Measurements from ENCODE around the gene PTCSC3.
"Not testable (repeated sequence)": the region's sequence is repeated elsewhere in the genome, so short reads cannot be mapped to it uniquely, and the experiment has no call there.

The PTCSC3 gene

DNA sequence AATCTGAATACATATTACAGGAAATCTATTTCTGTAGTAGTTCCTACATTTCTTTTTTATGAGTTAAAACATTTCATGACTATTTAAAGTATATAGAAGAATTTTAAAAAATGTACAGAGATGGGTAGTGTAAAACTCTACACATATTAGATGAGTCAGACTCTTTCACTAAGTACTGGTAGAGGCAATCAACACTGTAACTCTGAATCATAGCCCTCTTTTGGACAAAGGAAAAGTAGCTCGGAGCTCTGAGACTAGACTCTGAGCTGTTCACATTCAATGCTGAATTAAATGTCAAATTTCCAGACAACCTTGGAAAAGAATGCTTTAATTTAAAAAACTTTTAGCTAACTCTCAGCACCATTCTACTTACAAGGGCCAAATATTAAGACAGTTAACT lies 3.4 kb downstream of the PTCSC3 start:
- no peak for DNase-seq (ENCODE audit: low spot score)

DNA sequence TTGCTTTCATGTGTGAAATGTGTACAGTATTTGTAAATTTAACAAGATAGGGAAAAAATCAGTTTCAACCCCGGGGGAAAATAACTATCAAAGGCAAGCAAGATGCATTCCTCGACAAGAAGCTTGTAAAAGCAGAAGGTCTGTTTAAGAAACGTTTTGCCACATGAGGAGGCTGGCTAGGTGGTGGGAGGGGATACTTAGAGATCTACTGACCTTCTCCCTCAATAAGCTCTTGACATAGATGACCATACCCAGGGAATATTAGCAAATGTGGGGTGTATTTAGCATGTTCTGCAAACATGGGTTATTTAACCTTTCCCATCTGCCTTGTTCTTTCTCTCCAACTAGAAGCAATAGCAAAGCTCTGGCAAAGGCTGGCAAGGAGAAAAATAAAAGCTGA lies 4.9 kb downstream of the PTCSC3 start:
- no peak for DNase-seq (ENCODE audit: low spot score)

DNA sequence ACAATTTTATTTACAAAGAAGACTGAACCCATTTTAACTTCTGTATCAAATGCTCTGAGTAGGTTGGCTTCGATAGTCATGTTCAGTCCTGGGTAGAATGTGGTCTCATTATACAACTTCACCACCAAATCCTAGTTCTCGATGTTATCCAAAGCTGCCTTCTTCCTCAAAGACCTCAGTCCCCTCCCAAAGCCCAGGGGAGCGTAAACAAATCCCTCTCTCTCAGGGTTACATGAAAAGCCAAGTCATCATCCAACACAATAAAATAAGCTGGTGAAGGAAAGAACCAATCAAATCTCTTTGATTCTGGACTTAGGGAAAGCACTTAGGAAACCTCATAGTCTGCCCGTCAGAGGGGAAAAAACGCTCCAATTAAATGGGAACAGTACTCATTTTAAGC lies 9.1 kb downstream of the PTCSC3 start:
- DNase-seq (ENCODE audit: low spot score) = no peak

DNA sequence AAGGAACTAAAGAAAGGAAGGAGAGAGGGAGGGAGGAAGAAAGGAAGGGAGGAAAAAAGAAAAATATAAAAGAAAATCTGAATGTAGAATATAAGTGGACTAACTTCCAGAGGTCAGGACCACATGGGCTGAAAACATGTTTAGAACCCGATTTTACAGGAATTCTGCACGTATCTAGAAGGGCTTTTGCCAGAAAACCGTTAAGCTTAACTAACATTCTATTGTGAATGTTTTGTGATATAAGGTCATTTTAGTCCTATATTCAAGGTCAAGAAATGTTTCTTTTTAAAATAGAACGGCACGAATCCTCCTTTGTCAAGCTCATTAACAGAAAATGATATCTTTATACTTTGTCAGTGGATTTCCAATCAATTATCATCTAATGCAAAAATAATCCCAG lies 13.1 kb downstream of the PTCSC3 start:
- no peak for DNase-seq (ENCODE audit: low spot score)

DNA sequence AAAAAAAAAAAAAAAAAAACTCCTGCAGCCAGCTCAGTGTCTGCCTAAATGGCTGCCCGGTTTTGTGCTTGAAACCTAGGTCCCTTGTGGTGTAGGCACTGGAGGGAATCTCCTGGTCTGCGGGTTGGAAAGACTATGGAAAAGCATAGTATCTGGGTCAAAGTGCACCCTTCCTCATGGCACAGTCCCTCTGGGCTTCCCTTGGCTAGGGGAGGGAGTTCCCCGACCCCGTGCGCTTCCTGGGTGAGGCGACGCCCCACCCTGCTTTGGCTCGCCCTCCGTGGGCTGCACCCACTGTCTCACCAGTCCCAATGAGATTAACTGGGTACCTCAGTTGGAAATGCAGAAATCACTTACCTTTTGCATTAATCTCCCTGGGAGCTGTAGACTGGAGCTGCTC lies 14.3 kb downstream of the PTCSC3 start:
- DNase-seq (ENCODE audit: low spot score) = no peak

DNA sequence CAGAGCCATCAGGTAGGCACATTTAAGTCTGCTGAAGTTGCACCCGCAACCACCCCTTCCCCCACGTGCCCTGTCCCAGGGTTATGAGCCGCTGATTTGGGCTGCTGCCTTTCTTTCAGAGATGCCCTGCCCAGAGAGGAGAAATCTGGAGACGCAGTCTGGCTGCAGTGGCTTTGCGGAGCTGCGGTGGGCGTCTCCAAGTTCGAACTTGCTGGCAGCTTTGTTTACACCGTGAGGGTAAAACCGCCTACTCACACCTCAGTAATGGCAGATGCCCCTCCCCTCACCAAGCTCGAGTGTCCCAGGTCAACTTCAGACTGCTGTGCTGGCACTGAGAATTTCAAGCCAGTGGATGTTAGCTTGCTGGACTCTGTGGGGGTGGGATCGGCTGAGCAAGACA lies 14.7 kb downstream of the PTCSC3 start:
- DNase-seq (ENCODE audit: low spot score) = no peak

DNA sequence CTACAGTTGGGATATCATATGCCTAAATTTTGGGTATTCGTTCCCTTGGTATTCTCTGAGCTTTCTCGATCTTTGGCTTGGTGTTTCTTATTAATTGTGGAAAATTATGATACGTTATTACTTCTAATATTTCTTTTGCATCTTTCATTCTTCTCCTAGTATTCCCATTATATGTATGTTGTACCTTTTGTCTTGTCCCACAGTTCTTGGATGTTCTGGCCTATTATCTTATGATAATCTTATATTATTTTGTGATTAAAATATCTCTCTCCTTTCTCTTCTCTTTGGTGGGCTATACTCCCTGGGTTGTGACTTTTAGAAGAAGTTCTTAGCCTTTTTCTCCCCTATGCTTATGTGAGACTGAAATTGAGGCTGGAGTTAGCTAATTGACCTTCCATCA lies 25.2 kb downstream of the PTCSC3 start:
- no peak for DNase-seq (ENCODE audit: low spot score)

DNA sequence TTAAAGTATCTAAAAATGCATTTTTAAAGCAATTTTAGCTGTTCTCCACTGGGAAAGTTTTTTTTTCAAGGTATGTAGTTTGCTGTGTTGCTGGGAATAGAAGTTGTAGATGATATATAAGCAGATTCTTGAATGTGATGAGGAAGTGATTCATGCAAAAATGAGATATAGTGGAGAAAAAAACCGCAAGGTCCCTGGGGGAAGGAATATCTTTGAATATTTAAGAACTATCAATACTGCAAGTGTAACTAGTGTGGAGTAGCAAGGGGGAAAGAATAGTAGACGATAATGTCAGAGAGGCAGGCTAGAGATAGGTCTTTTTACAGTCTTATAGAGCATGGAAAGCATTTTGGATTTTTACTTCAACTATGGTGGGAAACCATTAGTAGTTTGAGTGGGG lies 42.5 kb downstream of the PTCSC3 start:
- DNase-seq (ENCODE audit: low spot score) = no peak

DNA sequence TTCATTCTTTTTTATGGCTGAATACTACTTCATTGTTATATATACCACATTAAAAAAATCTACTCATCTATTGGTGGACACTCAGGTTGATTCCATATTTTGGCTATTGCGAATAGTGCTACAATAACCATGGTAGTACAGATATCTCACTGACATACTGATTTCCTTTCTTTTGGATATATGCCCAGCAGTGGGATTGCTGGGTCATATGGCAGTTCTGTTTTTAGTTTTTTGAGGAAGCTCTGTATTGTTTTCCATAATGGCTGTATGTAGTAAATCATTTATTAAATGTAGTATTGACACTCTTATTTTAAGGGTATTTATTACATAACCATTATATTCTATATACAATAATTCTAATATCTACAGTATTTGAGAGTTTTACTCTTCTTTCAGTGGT lies 43.7 kb downstream of the PTCSC3 start:
- DNase-seq (ENCODE audit: low spot score) = no peak

DNA sequence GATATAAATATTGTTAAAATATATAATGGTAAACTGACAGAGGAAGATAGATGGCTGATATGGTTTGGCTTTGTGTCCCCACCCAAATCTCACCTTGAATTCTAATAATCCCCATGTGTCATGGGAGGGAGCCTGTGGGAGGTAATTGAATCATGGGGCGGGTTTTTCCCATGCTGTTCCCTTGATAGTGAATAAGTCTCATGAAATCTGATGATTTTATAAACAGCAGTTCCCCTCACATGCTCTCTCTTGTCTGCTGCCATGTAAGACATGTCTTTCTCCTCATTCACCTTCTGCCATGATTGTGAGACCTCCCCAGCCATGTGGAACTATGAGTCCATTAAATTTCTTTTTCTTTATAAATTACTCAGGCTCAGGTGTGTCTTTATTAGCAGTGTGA lies 46.3 kb downstream of the PTCSC3 start:
- DNase-seq (ENCODE audit: low spot score) = no peak

DNA sequence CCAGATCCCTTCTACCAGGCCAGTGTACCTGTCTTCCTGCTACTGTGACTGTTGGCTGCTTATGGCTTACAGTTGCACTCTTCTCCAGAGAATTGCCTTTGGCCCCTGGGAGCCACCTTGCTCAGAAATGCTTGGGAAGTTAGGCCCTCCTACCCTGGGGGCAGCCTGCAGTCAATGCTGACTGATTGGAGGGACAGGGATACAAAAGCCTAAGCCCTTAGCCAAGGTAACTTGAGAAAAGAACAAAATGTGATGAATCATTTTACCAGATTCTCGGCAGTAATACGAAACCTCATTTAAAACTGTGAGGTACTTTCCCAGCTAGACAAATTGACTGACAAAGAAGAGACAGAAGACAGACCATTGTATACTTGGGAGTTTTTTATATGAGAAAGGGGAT lies 47.3 kb downstream of the PTCSC3 start:
- DNase-seq (ENCODE audit: low spot score) = no peak

DNA sequence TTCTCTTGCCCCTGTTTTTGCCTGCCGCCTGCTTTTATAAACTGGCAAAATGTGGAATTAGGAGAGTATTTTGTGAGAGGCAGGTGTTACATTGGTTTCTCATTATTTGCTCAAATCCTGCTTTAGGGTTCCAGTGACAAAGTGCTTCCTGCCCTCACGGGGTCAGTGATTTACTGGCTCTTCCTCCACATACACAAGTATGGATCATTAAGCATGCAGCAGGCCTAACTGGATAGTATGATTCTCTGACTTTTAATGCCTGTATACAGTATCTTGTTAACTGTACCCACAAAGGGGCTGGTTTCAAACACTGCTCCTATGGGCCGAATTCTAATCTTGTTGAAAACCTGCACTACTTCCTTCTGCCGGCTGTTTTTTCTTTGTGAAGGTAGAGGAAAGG lies 63.2 kb downstream of the PTCSC3 start:
- no peak for DNase-seq (ENCODE audit: low spot score)

DNA sequence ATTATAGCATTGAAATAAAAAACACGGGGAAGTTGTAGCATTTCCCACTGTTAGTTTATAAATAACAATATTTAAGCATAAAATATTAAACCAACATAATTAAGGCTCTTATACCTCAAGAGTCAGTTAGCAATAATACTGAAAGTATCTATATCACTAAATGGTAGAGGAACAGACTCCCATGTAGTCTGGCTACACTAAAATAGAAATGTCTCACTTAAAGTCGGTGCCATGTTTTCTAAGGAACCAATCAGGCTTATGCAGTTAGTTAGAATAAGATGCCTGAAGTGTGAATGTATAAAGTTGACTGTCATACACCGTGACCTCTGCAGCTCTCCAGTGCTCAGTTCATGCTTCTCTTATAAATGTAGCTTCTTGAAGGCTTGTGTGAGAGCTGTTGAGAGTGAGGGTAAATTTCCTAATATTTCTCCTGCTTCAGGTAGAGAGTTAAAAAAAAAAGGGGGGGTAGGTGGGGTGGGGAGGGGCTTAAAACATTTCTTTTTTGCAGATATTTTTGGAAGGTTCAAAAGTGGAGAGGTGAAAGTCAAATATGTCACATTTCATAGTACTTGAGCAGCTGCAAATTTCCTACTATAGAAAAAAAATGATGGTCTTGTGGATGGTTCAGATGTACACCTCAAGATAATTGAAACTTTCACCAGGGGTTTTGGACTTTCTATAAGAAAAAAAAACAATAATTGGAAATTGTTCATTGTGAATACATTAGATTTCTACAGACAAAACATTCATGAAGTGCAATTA lies 64.5 kb downstream of the PTCSC3 start:
- DNase-seq (ENCODE audit: low spot score) = no peak

DNA sequence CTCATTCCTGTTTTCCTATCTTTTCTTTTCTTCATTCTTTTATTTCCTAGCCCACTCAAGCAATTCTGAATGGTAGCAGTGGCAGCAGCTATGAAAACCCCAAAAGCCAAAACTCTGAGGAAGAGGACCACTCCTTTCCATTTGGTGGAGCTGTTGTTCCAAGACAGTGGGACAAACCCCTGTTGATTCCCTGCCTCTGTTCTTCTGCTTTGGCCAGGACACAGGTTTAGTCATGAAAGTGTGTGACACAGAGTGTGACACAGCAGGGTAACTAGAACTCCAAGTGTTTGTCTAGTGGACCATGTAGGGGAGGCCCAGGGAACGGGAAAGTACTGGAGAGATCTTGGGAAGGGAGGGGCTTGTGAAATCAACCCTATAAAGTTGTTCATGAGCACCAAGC lies 71.1 kb downstream of the PTCSC3 start:
- DNase-seq (ENCODE audit: low spot score) = no peak

DNA sequence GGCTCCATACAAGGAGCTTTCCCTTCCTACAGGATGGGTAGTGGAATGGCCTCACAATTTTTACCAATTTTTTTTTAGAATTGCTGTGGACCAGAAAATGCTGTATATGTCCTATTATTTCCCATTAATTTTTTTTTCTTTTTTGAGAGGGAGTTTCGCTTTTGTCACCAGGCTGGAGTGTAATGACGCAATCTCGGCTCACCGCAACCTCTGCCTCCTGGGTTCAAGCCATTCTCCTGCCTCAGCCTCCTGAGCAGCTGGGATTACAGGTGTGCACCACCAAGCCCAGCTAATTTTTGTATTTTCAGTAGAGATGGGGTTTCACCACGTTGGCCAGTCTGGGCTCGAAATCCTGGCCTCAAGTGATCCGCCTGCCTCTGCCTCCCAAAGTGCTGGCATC lies 72.3 kb downstream of the PTCSC3 start:
- not testable (repeated sequence) for DNase-seq (ENCODE audit: low spot score)

DNA sequence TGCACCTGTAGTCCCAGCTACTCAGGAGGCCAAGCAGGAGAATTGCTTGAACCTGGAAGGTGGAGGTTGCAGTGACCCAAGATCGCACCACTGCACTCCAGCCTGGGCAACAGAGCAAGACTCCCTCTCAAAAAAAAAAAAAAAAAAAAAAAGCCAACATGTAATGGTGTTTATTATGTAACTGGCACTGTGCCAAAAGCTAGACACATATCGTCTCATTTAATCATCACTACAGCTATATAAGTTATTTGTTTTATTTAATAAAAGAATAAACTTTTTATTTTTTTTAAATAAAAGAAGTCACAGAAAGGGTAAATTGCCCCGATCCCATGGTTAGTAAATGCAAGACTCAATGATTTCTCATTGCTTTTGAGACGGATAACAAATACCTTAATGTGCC lies 76.9 kb downstream of the PTCSC3 start:
- no peak for DNase-seq (ENCODE audit: low spot score)

DNA sequence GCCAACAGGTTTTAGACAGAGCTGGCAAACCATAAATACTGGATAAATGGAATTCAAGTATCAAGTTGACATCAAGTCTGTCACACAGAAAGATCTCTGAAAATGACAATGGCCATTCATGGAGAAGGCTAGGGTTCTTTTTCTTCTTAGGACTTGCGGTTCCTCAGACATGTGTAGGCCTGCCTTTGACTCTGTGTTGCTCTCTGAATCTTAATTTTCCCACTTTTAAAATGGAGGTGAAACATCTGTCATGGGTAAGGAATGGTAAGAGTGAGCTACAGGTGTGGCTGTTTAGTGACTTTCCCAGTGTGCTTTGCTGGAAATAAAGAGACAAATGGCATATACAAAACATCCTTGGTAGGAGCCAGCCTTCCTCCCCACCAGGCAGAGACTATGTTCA lies 79.2 kb downstream of the PTCSC3 start:
- DNase-seq (ENCODE audit: low spot score) = no peak

DNA sequence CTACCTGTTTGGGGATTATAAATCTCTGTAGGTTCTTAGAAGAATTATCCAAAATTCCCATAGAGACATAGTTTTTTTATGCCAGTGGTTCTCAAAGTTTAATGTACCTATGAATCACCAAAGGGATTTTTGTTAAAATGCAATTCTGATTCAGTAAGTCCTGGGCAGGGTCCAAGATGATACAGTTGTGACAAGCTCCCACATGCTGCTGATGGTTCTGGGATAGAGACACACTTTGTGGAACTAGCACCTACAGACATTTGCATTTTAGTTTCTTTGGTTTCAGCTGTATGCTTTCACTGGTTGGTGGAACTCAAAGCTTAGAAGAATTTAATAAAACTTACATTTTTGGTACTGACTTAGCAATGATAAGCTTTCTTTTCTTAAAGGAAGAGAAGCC lies 80.4 kb downstream of the PTCSC3 start:
- DNase-seq (ENCODE audit: low spot score) = no peak

DNA sequence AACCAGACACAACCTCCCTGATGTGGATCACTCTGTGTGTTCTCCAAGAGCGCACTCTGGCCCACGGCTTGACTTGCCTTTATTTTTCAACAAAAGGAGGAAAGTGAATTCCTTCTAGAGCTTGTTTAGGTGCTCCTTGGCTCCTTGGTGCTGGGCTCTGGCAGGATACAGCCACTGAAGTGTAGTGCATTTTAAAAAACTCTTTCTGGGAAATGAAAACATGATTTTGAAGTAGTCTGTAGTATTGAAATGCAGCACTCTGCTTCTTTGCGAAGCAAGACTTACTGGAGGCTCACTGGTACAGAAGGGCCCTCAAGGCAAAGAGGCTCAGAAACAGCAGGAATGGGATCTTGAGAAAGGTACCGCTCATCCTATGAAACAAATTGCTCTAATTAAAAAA lies 81.6 kb downstream of the PTCSC3 start:
- DNase-seq (ENCODE audit: low spot score) = no peak

DNA sequence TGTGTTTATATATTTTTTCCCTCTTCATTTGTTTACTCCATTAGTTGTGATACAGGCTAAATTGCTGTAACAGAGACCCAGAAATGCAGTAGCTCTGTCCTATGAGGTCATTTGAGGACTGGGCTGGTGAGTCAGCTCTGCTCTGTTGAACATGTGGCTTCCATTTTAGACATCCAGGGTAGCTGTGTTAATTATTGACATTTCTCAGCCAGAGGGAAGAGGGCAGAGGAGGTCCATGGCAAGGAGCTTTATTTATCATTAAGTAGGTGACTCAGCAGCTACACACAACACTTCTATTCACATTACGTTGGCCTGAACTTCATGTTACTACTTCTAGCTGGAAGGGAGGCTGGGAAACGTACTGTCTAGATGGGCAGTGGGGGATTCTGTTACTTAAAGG lies 85.4 kb downstream of the PTCSC3 start:
- DNase-seq (ENCODE audit: low spot score) = no peak

DNA sequence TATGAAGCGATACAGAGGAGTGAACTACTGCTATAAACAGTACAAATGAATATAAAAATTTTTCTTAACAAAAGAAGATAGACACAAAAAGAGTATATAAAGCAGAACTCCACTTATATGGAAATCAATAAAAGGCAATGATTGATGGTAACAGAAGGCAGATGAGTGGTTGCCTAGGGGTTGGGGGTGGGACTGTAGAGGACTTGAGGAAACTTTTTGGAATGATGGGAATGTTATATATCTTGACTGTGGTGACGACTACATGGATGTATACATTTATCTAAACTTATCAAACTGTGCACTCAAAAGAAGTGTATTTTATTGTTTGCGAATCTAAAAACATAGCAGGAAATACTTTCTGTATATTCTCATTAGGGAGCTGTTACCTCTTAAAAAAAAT lies 89.1 kb downstream of the PTCSC3 start:
- DNase-seq (ENCODE audit: low spot score) = no peak

DNA sequence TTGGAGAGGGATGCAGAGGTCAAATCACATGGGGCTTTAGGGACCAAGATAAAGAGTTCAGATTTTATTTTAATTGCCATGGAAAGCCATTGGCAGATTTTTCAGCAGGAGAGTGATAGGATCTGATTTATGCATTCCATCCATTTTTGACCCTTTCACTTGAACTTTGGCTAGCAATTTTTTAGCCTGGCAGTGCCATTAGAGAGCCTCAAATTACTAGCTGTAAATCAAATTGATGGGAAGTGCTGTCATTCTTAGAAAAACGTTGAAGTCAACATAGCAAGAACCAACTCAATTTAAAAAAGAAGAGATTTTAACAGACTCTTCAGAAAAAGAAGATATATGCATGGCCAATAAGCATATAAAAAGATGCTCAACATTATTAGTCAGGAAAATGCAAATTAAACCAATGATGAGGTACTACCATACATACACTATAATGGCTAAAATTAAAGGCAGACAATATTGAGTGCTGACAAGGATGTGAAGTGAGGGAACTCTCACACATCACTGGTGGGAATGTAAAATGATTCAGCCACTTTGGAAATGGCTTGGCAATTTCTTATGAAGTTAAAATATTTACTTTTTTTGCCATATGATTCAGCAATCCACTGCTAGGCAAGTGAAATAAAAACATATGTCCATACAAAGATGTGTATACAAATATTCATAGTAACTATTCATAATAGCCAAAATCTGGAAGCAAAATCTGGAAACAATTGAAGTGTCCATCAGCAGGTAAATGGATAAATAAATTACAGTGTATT lies 89.7 kb downstream of the PTCSC3 start:
- DNase-seq (ENCODE audit: low spot score) = no peak

DNA sequence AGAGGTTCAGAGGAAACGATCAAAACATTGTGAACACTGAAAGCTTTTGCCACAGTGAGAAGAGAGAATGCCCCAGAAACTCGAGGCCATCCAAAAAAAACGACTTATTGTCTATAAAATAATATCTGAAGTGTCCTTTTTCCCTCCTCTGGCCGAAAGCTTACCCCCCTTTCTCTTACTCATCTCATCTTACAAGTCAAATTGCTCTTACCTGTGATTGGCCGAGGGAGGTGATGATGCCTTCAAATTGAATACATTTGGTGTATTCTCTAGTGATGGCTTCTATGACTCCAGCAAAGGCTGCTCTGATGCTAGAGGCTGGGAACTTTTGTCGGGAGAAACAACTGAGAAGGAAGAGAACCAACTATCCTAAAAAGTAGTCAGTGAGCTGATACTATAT lies 90.7 kb downstream of the PTCSC3 start:
- no peak for DNase-seq (ENCODE audit: low spot score)

Data from hematopoietic multipotent progenitor cell treated with erythropoietin and hydrocortisone succinate and interleukin-3 and kit ligand, for 15 days (in vitro differentiated cells).